ENCODE data around the gene EPB41L2. TPM values are rescaled to one million over a fixed set of nuclear protein-coding genes. Genes with fewer than 3 reads are reported as not detected.

The EPB41L2 gene
- total RNA-seq, 1 experiment from 2014 or later, result 181 TPM

DNA sequence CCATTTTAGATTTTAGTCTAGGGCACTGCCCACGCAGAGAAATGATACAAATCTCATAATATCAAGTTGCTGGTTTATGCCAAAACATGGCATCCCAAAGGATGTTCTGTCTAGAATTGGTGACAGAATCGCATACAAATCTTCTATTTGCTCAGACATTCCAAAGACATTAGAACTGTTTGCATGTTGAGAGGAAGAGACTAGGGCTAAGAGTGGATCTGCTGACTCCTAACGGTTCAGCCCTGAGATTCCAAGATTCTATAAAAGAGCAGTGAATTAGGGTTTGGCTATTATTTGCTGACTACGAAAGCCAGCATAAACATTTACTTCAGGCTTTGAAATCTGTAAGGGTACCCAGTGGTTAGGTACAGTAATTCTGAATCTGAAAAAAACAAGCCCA lies 3.6 kb downstream of the EPB41L2 start:
- no peak for DNase-seq (ENCODE audit: low spot score)
- no peaks in the 10 kb centered on the region for H3K27me3 ChIP-seq (replicated peaks; ENCODE audit: insufficient read depth, low read depth, low read length, poor library complexity)
- POLR2A ChIA-PET (ENCODE audit: low non-redundant PET), result no interaction called here
- CTCF ChIA-PET, result interaction anchor here (0.6 kb wide), 1 partner anchor 543 kb away, joined by 3 read pairs; no protein-coding TSS in a partner anchor
- intact Hi-C loops (cut with micrococcal nuclease; ENCODE audit: unreplicated experiment), result no loop called here
- TF ChIP-seq, protein P1, sequence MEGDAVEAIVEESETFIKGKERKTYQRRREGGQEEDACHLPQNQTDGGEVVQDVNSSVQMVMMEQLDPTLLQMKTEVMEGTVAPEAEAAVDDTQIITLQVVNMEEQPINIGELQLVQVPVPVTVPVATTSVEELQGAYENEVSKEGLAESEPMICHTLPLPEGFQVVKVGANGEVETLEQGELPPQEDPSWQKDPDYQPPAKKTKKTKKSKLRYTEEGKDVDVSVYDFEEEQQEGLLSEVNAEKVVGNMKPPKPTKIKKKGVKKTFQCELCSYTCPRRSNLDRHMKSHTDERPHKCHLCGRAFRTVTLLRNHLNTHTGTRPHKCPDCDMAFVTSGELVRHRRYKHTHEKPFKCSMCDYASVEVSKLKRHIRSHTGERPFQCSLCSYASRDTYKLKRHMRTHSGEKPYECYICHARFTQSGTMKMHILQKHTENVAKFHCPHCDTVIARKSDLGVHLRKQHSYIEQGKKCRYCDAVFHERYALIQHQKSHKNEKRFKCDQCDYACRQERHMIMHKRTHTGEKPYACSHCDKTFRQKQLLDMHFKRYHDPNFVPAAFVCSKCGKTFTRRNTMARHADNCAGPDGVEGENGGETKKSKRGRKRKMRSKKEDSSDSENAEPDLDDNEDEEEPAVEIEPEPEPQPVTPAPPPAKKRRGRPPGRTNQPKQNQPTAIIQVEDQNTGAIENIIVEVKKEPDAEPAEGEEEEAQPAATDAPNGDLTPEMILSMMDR (conservative IDR thresholded peaks at IDR 0.05; ENCODE audit: low read depth, low read length), result no peak
- TF ChIP-seq EZH2 (IDR thresholded peaks at IDR 0.05; ENCODE audit: borderline replicate concordance, low read depth, low read length, poor library complexity, severe bottlenecking), result no peak
- H3K4me3 ChIP-seq (ENCODE audit: low read depth, low read length, poor library complexity, severe bottlenecking), result no peak overlapping the region
- BruUV-seq (replicated peaks), result no TSS peak
- peaks cover 8% of the 10 kb centered on the region for H3K36me3 ChIP-seq (ENCODE audit: insufficient read depth, low read length, poor library complexity, severe bottlenecking)
- H3K4me1 ChIP-seq (ENCODE audit: insufficient read depth, low read length, poor library complexity, severe bottlenecking), result peaks cover 16% of the 10 kb centered on the region
- H3K9me3 ChIP-seq (ENCODE audit: low read depth, low read length, poor library complexity, severe bottlenecking), result peaks cover 24% of the 10 kb centered on the region
- no peak overlapping the region for H3K27ac ChIP-seq (ENCODE audit: low read depth, low read length, poor library complexity, severe bottlenecking)

DNA sequence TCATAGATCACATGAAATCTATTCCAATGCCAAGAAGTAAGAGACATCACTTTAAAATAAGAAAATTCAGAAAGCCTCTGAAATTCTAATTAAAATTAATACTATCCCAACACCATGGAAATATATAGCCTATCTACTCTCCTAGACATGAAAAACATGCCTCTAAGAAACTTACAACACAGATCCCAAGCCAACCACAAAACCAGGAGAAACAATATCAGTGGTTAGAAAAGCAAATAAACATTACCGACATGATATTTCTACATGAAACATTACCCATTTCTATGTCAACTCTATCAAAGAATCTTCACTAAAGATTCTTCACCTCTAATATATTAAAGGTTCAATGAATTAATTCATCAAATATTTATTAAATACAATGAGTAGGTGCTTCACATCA lies 4.8 kb downstream of the EPB41L2 start:
- no peak for DNase-seq (ENCODE audit: low spot score)
- Histone ChIP-seq H3K4me1 (ENCODE audit: insufficient read depth, low read length, poor library complexity, severe bottlenecking) (peaks cover 13% of the 10 kb centered on the region), H3K27ac (ENCODE audit: low read depth, low read length, poor library complexity, severe bottlenecking) (no peak overlapping the region), H3K36me3 (ENCODE audit: insufficient read depth, low read length, poor library complexity, severe bottlenecking) (peaks cover 21% of the 10 kb centered on the region), H3K9me3 (ENCODE audit: low read depth, low read length, poor library complexity, severe bottlenecking) (peaks cover 34% of the 10 kb centered on the region), H3K4me3 (ENCODE audit: low read depth, low read length, poor library complexity, severe bottlenecking) (no peak overlapping the region), H3K27me3 (replicated peaks; ENCODE audit: insufficient read depth, low read depth, low read length, poor library complexity) (no peaks in the 10 kb centered on the region)
- TF ChIP-seq, protein P1 (conservative IDR thresholded peaks at IDR 0.05; ENCODE audit: low read depth, low read length), result no peak
- no peak for TF ChIP-seq EZH2 (IDR thresholded peaks at IDR 0.05; ENCODE audit: borderline replicate concordance, low read depth, low read length, poor library complexity, severe bottlenecking)
- ChIA-PET CTCF (interaction anchor here (1.1 kb wide), 1 partner anchor 173 kb away, joined by 3 read pairs; no protein-coding TSS in a partner anchor), POLR2A (ENCODE audit: low non-redundant PET) (no interaction called here)
- intact Hi-C loops (cut with micrococcal nuclease; ENCODE audit: unreplicated experiment), result no loop called here
- BruUV-seq (replicated peaks), result no TSS peak

DNA sequence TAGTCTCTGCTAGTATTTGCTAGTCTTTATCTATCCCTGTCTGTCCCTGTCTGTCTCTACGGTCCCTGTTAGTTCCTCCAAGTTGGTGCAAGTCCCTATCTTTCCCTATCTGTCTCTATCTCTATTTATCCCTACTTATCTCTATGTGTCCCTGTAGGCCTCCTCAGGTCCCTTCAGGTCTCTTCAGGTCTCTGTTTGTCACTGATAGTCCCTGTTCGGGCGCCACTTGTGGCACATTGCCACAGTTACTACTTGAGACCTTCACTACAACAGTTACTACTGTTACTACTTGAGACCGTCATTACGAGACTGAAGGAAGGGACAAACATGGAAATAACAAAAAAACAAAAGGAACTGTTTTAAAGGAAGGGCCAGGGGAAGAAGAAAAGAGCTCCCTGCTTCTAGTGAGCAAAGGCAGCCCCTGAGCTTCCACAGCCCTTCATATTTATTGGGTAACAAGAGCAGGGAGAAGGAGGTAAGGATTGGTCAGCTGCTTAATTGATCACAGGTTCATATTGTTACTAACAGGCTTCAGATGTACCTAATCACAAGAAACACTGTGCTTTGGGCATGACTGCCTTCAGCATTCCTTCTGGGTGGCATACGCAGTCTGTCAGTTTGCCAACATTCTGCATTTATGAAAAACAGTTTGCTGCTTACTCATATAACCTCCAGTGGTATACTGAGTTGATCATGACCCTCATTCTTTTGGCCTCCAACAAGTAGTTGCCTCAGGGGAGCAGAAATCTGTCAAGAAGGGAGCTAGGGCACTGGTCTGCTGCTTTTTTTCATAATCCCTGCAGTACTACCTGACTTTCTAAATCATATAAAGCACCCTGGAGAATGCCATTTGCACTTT lies 8.4 kb downstream of the EPB41L2 start:
- no peak overlapping the region for H3K4me3 ChIP-seq (ENCODE audit: low read depth, low read length, poor library complexity, severe bottlenecking)
- DNase-seq (ENCODE audit: low spot score), result no peak
- H3K27me3 ChIP-seq (replicated peaks; ENCODE audit: insufficient read depth, low read depth, low read length, poor library complexity), result no peaks in the 10 kb centered on the region
- ChIA-PET CTCF (no interaction called here), POLR2A (ENCODE audit: low non-redundant PET) (no interaction called here)
- H3K9me3 ChIP-seq (ENCODE audit: low read depth, low read length, poor library complexity, severe bottlenecking), result peaks cover 34% of the 10 kb centered on the region
- intact Hi-C loops (cut with micrococcal nuclease; ENCODE audit: unreplicated experiment), result no loop called here
- peaks cover 22% of the 10 kb centered on the region for H3K36me3 ChIP-seq (ENCODE audit: insufficient read depth, low read length, poor library complexity, severe bottlenecking)
- H3K4me1 ChIP-seq (ENCODE audit: insufficient read depth, low read length, poor library complexity, severe bottlenecking), result peaks cover 17% of the 10 kb centered on the region
- TF ChIP-seq EZH2 (IDR thresholded peaks at IDR 0.05; ENCODE audit: borderline replicate concordance, low read depth, low read length, poor library complexity, severe bottlenecking), result no peak
- TF ChIP-seq, protein P1 (conservative IDR thresholded peaks at IDR 0.05; ENCODE audit: low read depth, low read length), result no peak
- no peak overlapping the region for H3K27ac ChIP-seq (ENCODE audit: low read depth, low read length, poor library complexity, severe bottlenecking)
- BruUV-seq (replicated peaks), result no TSS peak
